ENCODE results near the gene CBL.

DNA sequence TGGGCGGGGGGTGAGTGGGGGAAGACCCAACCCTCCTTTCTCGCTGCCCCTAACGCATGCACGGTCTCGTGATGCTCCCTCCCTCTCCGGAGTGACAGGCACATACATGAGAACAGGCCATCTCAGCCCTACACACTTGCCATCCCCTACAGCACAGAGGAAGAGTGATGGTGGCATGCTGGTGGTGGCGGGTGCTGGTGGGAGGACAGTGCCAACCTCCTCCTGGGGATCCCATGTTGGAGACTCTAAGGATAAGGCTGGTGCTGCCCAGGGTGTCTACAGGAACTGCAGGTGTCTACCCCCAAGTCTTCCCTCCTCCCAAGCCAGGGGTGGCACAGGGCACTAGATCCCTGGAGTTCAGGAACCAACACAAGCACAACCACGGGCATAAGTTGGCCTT lies 44.3 kb upstream of the CBL start:
- TF ChIP-seq, protein P1, sequence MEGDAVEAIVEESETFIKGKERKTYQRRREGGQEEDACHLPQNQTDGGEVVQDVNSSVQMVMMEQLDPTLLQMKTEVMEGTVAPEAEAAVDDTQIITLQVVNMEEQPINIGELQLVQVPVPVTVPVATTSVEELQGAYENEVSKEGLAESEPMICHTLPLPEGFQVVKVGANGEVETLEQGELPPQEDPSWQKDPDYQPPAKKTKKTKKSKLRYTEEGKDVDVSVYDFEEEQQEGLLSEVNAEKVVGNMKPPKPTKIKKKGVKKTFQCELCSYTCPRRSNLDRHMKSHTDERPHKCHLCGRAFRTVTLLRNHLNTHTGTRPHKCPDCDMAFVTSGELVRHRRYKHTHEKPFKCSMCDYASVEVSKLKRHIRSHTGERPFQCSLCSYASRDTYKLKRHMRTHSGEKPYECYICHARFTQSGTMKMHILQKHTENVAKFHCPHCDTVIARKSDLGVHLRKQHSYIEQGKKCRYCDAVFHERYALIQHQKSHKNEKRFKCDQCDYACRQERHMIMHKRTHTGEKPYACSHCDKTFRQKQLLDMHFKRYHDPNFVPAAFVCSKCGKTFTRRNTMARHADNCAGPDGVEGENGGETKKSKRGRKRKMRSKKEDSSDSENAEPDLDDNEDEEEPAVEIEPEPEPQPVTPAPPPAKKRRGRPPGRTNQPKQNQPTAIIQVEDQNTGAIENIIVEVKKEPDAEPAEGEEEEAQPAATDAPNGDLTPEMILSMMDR (IDR thresholded peaks at IDR 0.05) = no peak
- TF ChIP-seq ESRRA (IDR thresholded peaks at IDR 0.05; ENCODE audit: borderline replicate concordance, low read length) (no peak), BHLHE40 (IDR thresholded peaks at IDR 0.05; ENCODE audit: low read depth, low read length) (no peak), RCOR1 (IDR thresholded peaks at IDR 0.05; ENCODE audit: low read depth, low read length) (no peak), JUNB (IDR thresholded peaks at IDR 0.05) (no peak), SREBF2 (IDR thresholded peaks at IDR 0.05) (no peak), RFX5 (IDR thresholded peaks at IDR 0.05) (no peak), POLR2A (IDR thresholded peaks at IDR 0.05; ENCODE audit: low read length) (no peak)
- TF ChIP-seq, protein P2, sequence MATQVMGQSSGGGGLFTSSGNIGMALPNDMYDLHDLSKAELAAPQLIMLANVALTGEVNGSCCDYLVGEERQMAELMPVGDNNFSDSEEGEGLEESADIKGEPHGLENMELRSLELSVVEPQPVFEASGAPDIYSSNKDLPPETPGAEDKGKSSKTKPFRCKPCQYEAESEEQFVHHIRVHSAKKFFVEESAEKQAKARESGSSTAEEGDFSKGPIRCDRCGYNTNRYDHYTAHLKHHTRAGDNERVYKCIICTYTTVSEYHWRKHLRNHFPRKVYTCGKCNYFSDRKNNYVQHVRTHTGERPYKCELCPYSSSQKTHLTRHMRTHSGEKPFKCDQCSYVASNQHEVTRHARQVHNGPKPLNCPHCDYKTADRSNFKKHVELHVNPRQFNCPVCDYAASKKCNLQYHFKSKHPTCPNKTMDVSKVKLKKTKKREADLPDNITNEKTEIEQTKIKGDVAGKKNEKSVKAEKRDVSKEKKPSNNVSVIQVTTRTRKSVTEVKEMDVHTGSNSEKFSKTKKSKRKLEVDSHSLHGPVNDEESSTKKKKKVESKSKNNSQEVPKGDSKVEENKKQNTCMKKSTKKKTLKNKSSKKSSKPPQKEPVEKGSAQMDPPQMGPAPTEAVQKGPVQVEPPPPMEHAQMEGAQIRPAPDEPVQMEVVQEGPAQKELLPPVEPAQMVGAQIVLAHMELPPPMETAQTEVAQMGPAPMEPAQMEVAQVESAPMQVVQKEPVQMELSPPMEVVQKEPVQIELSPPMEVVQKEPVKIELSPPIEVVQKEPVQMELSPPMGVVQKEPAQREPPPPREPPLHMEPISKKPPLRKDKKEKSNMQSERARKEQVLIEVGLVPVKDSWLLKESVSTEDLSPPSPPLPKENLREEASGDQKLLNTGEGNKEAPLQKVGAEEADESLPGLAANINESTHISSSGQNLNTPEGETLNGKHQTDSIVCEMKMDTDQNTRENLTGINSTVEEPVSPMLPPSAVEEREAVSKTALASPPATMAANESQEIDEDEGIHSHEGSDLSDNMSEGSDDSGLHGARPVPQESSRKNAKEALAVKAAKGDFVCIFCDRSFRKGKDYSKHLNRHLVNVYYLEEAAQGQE (IDR thresholded peaks at IDR 0.05) = no peak
- TF ChIP-seq, protein P3, sequence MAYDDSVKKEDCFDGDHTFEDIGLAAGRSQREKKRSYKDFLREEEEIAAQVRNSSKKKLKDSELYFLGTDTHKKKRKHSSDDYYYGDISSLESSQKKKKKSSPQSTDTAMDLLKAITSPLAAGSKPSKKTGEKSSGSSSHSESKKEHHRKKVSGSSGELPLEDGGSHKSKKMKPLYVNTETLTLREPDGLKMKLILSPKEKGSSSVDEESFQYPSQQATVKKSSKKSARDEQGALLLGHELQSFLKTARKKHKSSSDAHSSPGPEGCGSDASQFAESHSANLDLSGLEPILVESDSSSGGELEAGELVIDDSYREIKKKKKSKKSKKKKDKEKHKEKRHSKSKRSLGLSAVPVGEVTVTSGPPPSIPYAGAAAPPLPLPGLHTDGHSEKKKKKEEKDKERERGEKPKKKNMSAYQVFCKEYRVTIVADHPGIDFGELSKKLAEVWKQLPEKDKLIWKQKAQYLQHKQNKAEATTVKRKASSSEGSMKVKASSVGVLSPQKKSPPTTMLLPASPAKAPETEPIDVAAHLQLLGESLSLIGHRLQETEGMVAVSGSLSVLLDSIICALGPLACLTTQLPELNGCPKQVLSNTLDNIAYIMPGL (CRISPR knock-in tag; IDR thresholded peaks at IDR 0.05; ENCODE audit: borderline replicate concordance) = no peak

Measured in A549 (cell line).